GM12872 (cell line): ENCODE data around the gene IL15.

Experiments used
- TF ChIP-seq, protein P1 (sequence below): IDR thresholded peaks from 3 replicates; pipeline ENCODE4 v1.5.1; 2011; ENCODE audit warnings: low read depth, mild to moderate bottlenecking, low read length, moderate library complexity; ENCODE audit not compliant: insufficient read depth

The IL15 gene

GRCh38 chr4:141759796-141760425 is 123.5 kb downstream of the IL15 start:
- TF ChIP-seq, protein P1, sequence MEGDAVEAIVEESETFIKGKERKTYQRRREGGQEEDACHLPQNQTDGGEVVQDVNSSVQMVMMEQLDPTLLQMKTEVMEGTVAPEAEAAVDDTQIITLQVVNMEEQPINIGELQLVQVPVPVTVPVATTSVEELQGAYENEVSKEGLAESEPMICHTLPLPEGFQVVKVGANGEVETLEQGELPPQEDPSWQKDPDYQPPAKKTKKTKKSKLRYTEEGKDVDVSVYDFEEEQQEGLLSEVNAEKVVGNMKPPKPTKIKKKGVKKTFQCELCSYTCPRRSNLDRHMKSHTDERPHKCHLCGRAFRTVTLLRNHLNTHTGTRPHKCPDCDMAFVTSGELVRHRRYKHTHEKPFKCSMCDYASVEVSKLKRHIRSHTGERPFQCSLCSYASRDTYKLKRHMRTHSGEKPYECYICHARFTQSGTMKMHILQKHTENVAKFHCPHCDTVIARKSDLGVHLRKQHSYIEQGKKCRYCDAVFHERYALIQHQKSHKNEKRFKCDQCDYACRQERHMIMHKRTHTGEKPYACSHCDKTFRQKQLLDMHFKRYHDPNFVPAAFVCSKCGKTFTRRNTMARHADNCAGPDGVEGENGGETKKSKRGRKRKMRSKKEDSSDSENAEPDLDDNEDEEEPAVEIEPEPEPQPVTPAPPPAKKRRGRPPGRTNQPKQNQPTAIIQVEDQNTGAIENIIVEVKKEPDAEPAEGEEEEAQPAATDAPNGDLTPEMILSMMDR = no peak

DNA sequence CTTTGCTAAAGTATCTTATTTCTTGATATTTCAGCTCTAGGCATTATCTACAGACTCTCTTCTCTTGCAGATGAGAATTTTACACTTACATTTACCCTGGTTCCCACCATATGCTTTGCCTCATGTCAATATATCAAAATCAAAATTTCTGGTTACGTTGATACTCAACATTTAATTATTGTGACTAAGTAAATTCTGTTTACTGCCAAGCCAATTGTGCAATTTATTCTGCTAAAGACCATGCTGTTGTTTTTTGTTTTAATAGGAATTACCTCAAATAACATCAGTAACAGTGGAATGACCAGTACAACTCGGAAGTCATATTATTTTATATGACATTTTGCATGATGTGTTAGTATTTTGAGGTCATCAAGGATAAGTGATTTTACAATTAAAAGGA is 125.5 kb downstream of the IL15 start:
- TF ChIP-seq, protein P1 = no peak

GRCh38 chr4:141763374-141763773 is 127.0 kb downstream of the IL15 start:
- TF ChIP-seq, protein P1 = no peak

DNA sequence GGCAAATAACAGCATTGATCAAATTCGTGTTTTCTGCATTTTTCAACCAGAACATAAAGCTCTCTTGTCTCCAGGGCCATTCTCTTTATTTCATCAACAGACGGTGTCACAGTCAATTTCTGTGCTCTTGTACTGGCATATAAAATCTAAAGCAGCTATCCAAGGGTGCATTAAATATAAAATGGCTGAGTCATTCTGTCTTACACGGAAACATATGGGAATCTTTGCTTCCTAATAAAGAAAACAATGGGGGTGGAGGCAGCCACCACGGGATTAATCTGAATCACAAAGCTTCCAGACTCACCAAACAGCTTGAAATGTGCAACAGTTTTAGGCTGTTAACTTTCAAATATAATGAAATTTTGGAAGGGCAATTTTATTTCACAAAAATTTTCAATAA is 132.6 kb downstream of the IL15 start:
- TF ChIP-seq, protein P1 = no peak

DNA sequence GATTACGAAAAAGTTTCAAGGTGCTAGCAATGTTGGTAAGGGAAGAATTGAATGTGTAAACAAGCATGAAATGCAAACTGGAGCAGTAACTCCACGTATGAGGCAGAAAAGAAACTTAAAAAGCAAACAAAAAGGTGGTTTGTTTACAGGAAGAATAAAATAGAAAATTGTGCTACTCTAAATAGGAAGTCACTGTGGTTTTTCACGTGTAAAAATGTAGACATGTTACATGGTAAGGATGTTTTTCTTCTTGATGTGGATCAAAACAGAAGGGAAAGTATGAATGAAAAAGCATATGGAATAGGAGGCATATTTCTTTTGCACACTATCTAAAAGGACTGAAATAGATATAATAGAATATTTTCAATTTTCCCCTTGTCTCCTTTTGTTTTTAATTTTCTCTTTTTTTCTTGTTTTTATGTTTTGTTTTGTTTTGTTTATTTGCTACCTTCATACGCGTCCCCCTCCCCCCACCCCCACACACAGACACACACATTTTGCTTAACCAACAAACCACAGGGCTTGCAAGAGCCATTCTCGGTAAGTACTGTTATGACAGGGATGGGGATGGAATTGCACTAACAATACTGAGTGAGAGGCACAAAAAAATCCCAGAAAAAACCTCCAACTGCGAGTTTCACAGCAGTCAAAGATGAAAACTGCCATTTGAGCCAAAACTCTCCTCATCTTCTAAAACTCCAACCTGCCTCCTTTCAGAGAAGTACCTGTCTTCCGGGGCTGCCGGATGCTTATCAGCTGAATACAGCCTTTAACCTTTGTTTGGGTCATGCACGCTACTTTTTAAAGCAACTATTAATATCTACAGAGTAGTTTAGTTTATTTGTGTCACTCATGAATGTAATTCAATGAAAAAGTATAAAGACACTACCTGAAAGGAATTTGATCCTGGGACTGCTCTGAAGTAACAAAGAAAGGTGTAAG is 135.8 kb downstream of the IL15 start:
- TF ChIP-seq, protein P1 = no peak

DNA sequence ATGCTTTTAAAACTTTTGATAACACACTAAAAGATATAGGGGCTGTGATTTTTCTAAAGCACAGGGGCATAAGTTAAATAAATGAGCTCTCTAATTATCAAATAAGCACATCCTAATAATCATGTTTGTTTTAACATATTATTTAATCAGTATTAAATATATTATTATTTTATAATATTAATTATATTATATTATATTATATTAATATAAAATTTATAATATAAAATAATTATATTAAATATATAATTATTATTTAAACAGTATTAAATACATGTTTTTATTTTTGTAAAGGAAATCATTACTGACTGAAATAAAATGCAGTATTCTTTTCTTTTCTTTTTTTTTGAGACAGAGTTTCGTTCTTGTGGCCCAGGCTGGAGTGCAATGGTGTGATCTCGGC is 136.5 kb downstream of the IL15 start:
- TF ChIP-seq, protein P1 = no peak

DNA sequence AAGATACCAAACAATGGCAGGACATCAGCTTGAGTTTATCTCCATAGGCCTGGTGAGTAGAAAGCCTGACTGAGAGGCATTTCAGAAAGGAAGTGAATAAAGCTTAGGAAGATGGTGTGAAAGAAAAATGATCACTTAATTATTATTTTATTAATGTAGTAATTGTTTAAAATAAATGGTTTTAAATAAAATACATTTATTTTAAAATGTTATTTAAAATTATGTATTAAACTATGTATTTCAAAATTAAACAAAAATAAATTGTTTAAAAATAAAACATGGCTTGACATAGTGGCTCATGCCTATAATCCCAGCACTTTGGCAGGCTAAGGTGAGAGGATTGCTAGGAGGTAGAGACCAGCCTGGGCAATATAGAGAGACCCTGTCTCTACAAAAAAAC is 145.8 kb downstream of the IL15 start:
- TF ChIP-seq, protein P1 = no peak
